HG03469 (cell line): Measurements from ENCODE around the gene RRN3.
"Not testable (repeated sequence)": the region's sequence is repeated elsewhere in the genome, so short reads cannot be mapped to it uniquely, and the experiment has no call there.

ENCODE experiments used
- ATAC-seq: cut with Tn5 transposase; IDR thresholded peaks from one replicate; pipeline ENCODE4 v1.9.1; 2021; ENCODE audit warnings: mild to moderate bottlenecking, moderate library complexity, moderate number of reproducible peaks; ENCODE audit not compliant: unreplicated experiment

Gene RRN3

DNA sequence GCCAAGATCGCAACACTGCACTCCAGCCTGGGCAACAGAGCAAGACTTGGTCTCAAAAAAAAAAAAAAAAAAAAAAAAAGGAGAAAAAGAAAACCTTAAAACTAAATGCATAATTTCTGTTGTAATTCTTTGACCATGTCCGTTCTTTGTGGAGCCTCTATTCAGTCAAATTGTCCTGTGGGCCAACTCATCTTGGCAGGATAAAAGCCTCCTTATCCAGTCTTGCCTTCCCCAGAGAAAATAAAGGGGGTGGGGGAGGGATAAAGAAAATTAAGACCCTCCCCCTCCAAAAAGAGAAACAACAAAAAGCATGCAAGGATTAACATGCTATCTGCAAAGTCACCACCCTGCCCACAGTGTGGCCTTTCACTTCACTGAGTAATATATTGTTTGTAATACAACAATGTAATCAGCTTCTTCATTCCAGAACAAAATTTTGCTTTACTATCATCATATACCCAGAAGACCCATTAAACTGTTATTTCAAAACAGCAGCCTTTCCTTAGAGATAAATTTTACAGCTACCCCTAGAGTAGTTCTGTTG, 5.4 kb upstream of the RRN3 start:
- not testable (repeated sequence) for ATAC-seq

DNA sequence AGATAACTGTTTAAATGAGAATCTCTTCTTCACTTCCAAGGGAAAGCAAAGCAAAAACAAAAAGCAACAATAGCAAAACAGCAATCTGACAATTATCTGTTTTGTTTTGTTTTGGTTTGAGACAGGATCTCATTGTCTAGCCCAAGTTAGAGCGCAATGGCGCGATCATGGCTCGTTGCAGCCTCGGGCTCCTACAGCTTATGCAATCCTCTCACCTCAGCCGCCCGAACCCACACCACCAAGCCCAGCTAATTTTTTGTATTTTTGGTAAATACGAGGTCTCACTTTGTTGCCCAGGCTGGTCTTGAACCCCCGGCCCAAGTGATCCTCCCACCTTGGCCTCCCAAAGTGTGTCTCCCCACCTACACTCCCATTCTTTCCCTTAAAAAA, 2.5 kb upstream of the RRN3 start:
- not testable (repeated sequence) for ATAC-seq

DNA sequence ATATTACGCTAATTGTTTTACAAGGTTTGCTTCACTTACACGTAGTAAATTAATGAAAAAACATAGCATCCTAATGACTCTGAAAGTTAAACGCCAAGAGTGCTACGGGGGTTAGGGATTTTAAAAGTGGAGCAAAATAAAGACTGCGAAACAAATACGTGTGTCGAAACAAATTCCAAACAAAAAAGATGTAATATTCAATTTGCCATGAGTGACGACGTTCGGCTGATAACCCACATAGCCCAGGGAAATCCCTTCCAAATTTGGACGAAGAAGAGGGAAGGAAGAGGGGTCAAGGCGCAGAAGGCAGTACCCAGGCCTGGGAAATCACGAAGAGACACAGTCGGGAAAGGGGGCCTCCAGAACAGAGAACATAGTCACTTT, 509 bp downstream of the RRN3 start:
- not testable (repeated sequence) for ATAC-seq

DNA sequence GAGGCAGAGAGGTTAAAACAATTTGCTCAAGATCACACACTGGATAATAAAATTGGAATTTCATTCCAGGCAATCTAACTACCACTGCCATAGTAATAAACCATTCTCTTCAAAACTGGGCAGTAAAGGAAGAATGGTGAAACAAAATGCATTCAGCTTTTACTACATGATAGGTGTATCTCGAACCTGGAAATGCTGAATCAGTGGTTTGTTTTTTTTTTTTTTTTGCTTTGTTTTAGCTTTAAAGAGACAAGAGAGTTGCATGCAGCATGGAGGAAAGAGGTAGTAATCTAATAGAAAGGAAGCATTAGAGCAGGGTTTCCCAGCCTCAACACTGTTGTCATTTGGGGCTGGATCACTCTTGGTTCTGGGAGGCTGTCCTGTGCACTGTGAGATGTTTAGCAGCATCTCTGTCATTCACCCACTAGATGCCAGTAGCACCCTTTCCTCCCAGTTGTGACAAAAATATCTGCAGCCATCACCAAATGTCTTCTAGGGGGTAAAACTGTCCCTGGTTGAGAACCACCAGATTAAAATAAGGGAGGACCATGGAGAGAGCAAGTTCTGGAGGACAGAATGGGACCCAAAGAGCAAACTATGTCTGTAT, 3.3 kb downstream of the RRN3 start:
- not testable (repeated sequence) for ATAC-seq

DNA sequence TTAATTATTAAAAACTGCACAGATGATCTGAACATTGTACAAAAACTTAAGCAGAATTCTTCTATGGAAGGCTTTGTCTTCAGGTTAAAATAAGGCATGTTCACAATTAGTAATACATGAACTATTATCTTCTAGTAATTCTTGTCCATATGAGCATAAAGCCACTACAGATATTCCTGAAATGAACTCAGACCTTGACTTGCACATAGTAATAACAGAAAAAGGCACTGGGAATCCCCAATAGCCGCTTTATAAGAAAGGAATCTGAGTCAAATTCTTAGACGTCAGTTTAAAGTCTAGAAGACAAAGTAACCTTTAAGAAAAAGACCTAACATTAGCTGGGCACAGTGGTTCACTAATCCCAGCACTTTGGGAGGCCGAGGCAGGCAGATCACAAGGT, 11.3 kb downstream of the RRN3 start:
- not testable (repeated sequence) for ATAC-seq

DNA sequence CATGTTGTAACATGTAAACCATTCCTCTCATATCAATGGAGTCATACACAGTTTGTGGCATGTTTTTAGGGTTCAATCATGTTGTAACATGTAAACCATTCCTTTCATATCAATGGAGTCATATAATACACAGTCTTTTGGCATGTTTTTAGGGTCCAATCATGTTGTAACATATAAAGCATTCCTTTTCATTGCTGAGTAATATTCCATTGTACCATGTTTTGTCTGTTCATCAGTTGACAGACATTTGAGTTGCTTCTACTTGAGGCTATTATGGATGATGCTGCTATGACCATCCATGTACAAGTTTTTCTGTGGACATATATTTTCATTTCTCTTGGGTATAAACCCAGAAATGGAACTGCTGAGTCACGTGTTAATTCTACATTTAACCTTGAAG, 13.2 kb downstream of the RRN3 start:
- ATAC-seq = not testable (repeated sequence)

DNA sequence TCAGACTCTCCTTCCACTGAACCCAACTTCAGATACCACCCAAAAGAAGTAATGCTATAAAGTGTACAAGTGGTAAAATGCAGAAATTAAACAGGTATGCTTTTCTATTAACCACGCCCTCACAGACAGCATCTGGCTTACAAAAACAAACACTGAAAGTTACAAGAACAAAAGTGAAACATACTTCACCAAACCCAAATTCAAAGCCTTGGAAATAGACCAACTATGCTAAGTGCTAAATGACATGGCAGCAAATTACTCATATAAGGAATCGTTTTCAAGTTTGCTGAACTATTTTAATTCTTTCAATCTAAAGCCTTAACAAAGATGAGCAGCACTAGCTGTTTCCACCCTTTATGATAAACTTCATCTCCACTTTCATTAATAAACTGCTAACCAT, 17.9 kb downstream of the RRN3 start:
- not testable (repeated sequence) for ATAC-seq

DNA sequence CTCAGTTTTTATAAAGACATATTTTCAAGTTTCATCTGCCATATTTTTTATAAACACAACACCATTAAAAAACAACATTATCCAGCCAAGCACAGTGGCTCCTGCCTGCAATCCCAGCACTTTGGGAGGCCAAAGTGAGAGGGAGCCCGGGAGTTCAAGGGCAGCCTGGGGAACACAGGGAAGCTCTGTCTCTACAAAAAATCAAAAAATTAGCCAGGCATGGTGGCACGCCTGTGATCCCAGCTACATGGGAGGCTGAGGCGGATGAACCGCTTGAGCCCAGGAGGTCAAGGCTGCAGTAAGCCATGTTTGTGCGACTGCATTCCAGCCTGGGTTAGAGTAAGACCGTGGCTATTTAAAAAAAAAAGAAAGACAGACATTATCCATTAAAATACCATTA, 21.0 kb downstream of the RRN3 start:
- ATAC-seq = no peak

DNA sequence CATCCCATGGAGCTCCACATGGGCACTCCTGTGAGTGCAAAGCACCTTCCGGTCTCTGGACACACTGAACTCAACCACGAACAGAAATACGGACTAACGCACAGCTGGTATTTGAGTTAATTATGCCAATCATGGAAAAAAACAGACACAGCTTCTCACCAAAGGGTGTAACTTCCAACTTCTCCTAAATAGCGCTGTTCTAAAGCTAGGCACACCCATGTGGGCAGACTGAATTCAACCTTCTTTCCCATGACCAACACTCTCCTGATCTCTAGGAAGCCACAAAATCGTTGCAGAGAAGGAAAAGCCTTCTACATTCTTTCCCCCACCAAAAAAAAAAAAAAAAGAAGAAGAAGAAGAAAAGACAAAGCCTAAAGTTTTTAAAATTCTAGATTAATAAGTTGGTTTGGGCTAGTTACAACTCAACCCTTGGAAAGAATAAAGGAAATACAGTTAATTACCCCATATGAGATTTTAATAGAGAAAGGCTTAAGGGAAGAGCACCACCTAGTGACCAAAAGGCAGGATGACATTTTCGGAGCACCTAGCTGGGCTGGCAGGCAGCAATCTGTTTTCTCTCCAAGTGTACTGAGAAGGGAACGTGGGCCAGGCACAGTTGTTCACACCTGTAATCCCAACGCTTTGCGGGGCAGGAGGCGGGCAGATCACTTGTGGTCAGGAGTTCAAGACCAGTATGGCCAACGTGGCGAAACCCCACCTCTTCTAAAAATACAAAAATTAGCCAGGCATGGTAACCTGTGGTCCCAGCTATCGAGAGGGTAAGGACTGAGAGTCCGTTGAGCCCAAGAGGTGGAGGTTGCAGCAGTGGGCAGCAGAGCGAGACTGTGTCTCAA, 21.9 kb downstream of the RRN3 start:
- not testable (repeated sequence) for ATAC-seq

DNA sequence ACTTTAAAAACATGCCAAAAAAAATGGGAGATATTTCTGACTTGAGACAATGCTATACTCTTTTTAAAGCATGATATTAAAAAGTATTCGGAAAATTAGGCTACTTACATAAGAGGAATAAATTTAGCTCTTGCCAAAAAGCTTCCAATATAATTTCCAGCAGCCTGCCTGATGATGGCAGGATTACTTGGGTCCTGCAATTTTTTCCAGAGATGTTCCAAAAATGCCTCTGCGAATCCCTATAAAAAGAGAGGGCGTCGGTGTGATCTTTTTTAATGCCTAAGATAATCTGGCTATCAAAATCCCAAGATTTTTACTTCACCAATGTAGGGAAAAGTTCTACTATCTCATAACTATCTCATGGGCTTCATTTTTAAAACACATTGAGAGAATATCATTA, 23.1 kb downstream of the RRN3 start:
- not testable (repeated sequence) for ATAC-seq

DNA sequence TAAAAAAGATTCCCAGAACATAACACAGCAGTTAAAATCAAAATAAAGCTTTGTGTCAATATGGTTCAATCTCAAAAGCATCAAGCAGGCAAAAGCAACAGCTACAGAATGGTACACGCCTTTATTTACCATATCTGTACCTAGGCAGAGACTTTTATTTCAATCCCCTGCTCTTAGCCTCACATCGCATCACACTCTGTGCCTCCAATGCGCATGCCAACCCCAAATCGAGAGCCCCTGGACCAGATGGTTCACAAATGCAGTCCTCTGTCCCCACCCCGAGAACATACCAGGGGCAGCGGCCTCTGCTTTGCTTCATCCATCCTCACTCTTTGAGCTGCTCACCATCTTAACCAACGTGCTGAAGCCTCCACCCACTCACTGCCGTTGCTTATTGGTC, 27.4 kb downstream of the RRN3 start:
- not testable (repeated sequence) for ATAC-seq

DNA sequence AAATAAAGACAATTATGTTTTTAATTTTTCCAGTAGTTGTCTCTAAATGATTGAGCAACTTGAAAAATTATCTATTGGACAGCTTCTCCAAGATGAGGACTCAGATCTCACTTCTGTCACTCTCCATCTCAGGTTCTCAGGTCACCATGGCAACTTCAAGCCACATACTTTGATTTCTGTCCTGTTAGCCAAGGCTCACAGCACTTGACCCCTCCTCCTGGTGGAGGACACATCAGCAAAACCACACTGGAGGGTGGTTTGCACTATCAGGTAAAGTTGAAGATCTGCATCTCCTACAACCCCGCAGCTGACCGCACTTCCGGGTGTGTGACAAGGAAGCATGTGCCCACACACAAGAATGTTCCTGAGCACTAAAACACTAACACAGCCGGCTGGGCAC, 28.1 kb downstream of the RRN3 start:
- not testable (repeated sequence) for ATAC-seq

DNA sequence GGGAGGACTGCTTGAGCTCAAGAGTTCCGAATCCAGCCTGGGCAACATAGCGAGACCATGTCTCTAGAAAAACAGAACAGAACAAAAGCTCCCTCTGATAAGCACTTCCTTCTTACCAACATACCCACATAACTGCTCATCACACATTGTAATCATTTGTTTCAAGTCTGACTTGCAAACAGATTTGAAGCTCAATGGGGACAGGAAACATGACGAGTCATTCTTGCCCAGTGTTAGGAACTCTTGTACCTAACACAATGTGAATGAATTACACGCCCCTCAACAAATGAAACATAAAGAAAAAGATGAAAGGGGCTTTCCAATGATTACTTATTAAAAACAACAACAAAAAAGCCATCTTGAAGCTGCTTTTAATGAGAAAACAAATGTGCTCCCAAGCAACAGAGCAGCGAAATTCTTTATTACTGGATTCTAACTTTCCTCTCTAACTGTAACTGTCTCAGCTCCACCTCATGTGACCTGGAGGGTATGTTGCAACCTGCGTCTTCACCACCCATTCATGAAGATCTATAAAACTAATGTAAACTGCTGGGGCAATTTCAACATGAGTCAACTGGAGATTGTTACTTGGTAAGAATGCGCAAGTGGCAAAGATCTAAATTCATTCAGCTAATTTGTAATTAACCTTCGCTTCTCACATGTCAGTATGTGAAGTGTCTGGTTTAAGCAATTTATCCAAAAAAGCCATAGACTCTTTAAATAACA, 31.8 kb downstream of the RRN3 start:
- ATAC-seq = not testable (repeated sequence)

DNA sequence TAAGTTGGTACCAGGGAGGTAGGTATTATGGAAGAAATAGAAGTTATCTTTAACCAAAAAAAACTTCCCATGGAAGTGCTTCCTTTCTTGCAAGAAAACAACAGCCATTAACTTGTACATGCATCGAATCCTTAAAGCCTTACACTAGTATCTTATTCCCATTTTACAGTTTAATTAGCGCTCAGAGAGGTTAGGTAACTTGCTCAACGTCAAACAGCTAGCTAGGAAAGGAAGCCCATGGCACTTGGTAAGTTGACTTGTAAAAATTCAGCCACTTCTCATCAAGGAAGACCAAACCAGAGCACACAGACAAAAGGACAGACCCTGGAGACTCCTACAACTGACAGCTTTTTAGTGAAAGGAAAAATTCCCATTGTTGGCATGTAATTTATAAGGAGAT, 34.7 kb downstream of the RRN3 start:
- ATAC-seq = no peak

DNA sequence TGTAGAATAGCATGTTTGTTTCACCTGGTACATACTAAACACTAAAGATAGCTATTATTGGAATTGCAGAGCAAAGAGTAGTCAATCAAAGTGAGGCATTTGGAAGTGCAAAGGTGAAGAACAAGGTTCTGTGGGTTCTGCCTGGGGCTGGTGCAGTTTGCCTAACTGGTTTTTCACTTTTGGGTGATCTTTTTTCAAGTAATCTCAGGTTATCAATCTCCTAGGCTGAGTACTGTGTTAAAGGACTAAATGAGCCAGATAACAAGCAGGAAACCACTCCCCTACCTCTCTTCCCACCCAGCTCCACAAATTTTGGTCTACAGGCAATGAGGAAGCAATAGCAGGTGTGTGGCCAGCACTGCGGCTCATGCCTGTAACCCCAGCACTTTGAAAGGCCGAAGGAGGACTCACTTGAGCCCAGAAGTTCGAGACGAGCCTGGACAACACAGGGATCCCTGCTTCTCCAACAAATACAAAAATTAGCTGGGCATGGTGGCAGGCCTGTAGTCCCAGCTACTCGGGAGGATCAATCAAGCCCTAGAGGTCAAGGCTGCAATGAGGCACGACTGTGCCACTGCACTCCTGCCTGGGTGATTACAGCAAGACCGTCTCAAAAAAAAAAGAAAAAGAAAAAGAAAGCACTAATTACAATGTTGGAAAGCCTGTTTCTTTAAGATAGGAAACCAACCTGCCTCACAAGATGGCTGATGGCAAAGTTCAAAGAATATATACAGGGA, 36.2 kb downstream of the RRN3 start:
- no peak for ATAC-seq

DNA sequence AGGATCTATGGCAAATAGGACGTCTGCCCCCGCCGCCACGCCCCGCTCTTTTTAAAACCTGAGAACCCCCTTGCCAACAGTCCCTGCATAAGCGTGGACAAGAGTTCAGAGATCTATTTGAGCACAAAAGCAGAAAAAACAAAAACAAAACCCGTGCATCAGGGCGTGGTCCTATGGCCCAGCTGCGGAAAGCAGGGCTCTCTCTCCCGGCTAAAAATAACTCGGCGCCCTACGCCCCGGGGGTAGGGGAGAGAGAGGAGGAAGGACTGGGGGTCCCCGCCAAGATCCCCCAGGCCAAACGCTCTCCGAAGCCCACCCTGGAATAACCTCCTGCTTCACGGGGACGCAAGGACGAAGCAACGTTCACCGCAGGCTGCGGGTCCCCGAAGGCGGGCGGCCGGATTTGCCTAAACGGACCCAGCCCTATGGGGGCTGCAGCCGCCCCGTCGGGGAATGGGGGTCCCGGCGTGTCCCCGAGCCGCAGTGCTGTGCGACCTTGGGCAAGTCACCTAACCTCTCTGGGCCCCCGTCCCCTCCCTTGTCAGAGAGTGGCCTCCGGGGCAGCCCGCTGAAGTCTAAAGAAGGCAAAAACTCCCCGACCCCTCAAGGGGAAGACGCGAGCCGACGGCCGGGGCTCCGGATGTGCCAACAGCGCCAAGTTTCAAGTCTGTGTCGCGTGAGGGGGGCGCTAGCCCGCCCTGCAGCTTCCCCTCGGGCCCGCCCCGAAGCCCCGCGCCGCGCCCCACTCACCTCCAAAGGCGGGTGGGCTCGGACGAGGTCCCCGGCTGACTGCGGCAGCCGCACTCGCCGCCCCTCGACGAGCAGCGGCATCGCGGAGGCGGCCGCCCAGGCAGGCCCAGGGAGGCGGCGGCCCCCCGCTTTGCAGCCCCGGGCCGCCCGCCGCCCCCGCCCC, 38.7 kb downstream of the RRN3 start:
- ATAC-seq = peak; percentile 35

DNA sequence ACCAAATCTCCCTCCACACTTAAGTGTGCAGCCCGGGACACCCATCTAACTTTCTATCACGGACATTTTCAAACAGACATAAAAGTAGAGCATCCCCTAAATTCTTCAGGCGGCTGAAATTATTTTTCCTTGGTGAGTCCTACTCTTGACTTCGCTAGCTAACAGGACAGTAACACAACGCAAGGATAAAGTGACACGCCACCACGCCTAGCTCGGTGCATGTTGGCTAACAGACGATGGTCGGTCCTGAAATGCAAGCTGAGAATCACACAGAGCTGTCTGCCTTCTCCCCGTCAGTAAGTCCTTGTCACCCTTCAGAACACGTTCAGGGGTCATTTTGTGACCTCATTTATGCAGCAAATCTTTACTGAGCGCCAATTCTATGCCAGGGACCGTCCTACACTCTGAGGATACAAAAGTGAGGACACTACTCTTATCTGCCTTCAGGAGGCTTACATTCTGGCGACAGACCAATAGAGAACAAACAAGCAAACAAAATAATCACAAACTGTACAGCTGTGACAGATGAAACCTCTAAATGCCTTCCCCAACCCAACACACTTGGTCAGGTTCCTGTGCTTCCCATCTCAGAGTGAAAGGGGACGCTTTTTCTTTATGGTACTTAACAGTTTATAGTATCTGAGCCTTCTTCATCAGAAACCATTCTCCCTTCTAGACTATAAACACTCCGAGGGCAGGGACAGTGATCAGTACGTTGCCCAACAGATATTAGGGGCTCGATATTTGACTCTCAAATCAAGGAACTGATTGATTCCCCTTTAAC, 39.5 kb downstream of the RRN3 start:
- ATAC-seq = no peak

DNA sequence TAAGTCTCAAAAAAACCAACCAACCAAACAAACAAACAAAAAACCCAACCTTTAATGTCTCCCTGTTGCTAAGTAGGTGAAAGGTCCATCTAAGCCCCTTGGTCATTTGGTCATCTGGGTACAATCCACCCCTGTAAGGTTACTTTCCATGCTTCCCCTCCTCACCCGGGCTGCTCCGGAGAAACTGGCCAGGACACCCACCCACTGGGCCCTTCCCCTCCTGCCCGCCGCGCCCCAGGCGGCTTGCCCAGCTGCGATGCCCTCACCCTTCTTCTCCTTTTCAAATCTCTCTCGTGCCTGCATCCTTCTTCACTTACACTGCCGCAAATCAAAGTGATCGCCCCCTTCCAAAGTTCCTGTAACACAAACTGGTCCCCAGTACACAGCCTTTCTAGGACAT, 40.2 kb downstream of the RRN3 start:
- no peak for ATAC-seq
